GM23248 (cell line): ENCODE results near the gene GLIPR2.

Source experiments
- EZH2 ChIP-seq: fragments of 200-600 bp; sonication (generic); IDR thresholded peaks from 2 replicates; pipeline ENCODE4 v1.6.1; 2018; ENCODE audit warnings: antibody characterized with exemption, mild to moderate bottlenecking; ENCODE audit not compliant: insufficient read depth, poor library complexity, severe bottlenecking
- EZH2phosphoT487 ChIP-seq: fragments of 200-600 bp; sonication (generic); IDR thresholded peaks from 2 replicates; pipeline ENCODE4 v1.6.1; 2018; ENCODE audit warnings: antibody characterized with exemption, moderate library complexity, mild to moderate bottlenecking, low read depth; ENCODE audit not compliant: insufficient read depth

- TF ChIP-seq EZH2 (no peak), EZH2phosphoT487 (no peak)
Observed at GRCh38 chr9:36204906-36205547, 68.5 kb downstream of the GLIPR2 start.
